Endothelial cell of umbilical vein (primary cell): ENCODE data around the gene CD2BP2. TPM values are rescaled to one million over a fixed set of nuclear protein-coding genes. Genes with fewer than 3 reads are reported as not detected.

Experiments
- BruUV-seq: library from RNA; stranded (reverse); fragments of 400-500 nt; replicated peaks from 2 replicates; lab custom pipeline; 2021; lab: Mats Ljungman, UMichigan
- CTCF ChIA-PET: fragments of 300-600, 350-600 bp; sonication (Branson Sonifier 250); formaldehyde crosslinking; loops from one replicate; lab custom pipeline; 2021; ENCODE audit warnings: antibody characterized with exemption, inconsistent platforms; lab: Charles Lee
- POLR2A ChIA-PET: fragments of 300-600, 350-600 bp; sonication (Branson Sonifier 250); formaldehyde crosslinking; loops from one replicate; lab custom pipeline; 2021; ENCODE audit warnings: antibody characterized with exemption, inconsistent platforms; lab: Charles Lee
- DNase-seq: peaks from one replicate; pipeline ENCODE4 v3.0.0-alpha.2; 2011; ENCODE audit warnings: low read depth, low spot score
- FAIRE-seq: peaks from 2 replicates; lab custom pipeline; 2011; peaks lifted over from hg19 to GRCh38; lab: Jason Lieb, UNC
- H2AFZ ChIP-seq: 2 replicates; pipeline ENCODE4 v1.6.0; 2012; ENCODE audit warnings: low read depth, low read length, control low read depth, inconsistent platforms
- H3K27ac ChIP-seq: 2 replicates; pipeline ENCODE4 v1.5.1; 2011; ENCODE audit warnings: low read depth, mild to moderate bottlenecking, control low read depth, low read length, moderate library complexity; ENCODE audit not compliant: insufficient read depth
- H3K27me3 ChIP-seq, 2 experiments: 2 replicates each; pipeline versions ENCODE4 v1.6.0 to v1.6.1; 2011; ENCODE audit warnings: low read length in 2 of 2, mixed read lengths in 1 of 2; ENCODE audit not compliant: control insufficient read depth in 2 of 2, insufficient read depth in 2 of 2
- H3K36me3 ChIP-seq, 2 experiments: 2 replicates in 1 of 2; 3 replicates in 1 of 2; pipeline ENCODE4 v1.5.1; 2011; ENCODE audit warnings: low read length in 2 of 2, mild to moderate bottlenecking in 1 of 2, moderate library complexity in 1 of 2; ENCODE audit not compliant: control insufficient read depth in 2 of 2, insufficient read depth in 2 of 2; ENCODE audit errors: extremely low read depth in 1 of 2
- H3K4me1 ChIP-seq: 3 replicates; pipeline ENCODE4 v1.5.1; 2011; ENCODE audit warnings: mild to moderate bottlenecking, low read length; ENCODE audit not compliant: control insufficient read depth, insufficient read depth; ENCODE audit errors: extremely low read depth
- H3K4me2 ChIP-seq: 2 replicates; pipeline ENCODE4 v1.6.1; 2011; ENCODE audit warnings: low read length, control low read depth, mixed read lengths; ENCODE audit not compliant: insufficient read depth
- H3K4me3 ChIP-seq, 3 experiments: fragments of 200-600 bp in 1 of 3; sonication (generic), shearing (Covaris generic) in 1 of 3; replicated peaks in 1 of 3; 2 replicates each; pipeline ENCODE4 v1.5.1; 2011 to 2016; ENCODE audit warnings: control low read depth in 3 of 3, low read length in 3 of 3, mild to moderate bottlenecking in 2 of 3, inconsistent platforms in 1 of 3, low read depth in 1 of 3, moderate library complexity in 1 of 3; ENCODE audit not compliant: insufficient read depth in 1 of 3
- H3K79me2 ChIP-seq: 2 replicates; pipeline ENCODE4 v1.6.0; 2012; ENCODE audit warnings: low read length, inconsistent platforms; ENCODE audit not compliant: control insufficient read depth, insufficient read depth
- H3K9ac ChIP-seq: replicated peaks from 2 replicates; pipeline ENCODE3; 2011; ENCODE audit warnings: low read length, control low read depth; ENCODE audit not compliant: insufficient read depth; ENCODE audit errors: extremely low read depth
- H3K9me1 ChIP-seq: replicated peaks from 3 replicates; pipeline ENCODE4 v1.6.0; 2011; ENCODE audit warnings: mild to moderate bottlenecking, low read length; ENCODE audit not compliant: control insufficient read depth, insufficient read depth; ENCODE audit errors: extremely low read depth
- H3K9me3 ChIP-seq: replicated peaks from 2 replicates; pipeline ENCODE4 v1.5.1; 2012; ENCODE audit warnings: low read length, inconsistent platforms; ENCODE audit not compliant: control insufficient read depth, insufficient read depth
- H4K20me1 ChIP-seq: replicated peaks from 2 replicates; pipeline ENCODE3; 2011; ENCODE audit warnings: mild to moderate bottlenecking, low read length; ENCODE audit not compliant: control insufficient read depth, insufficient read depth; ENCODE audit errors: extremely low read depth
- CTCF ChIP-seq, 2 donors: IDR thresholded peaks; 1 replicate in 1 of 2; 2 replicates in 1 of 2; pipeline ENCODE4 v1.5.1; 2011; ENCODE audit warnings: low read length in 2 of 2, mild to moderate bottlenecking in 2 of 2, moderate library complexity in 2 of 2, control low read depth in 1 of 2, inconsistent platforms in 1 of 2, low read depth in 1 of 2; ENCODE audit not compliant: insufficient read depth in 1 of 2; ENCODE audit errors: extremely low read depth in 1 of 2
- FOS ChIP-seq: IDR thresholded peaks from 2 replicates; pipeline ENCODE4 v1.6.1; 2011; ENCODE audit warnings: mild to moderate bottlenecking, low read length, moderate library complexity, borderline replicate concordance; ENCODE audit not compliant: insufficient read depth
- MYC ChIP-seq: IDR thresholded peaks from one replicate; pipeline ENCODE4 v1.6.1; 2011; ENCODE audit warnings: mild to moderate bottlenecking, low read depth, low read length
- POLR2A ChIP-seq: IDR thresholded peaks from 2 replicates; pipeline ENCODE4 v1.6.1; 2012; ENCODE audit warnings: low read depth, mild to moderate bottlenecking, control low read depth, low read length
- POLR2AphosphoS5 ChIP-seq: IDR thresholded peaks from 2 replicates; pipeline ENCODE4 v1.6.1; 2012; ENCODE audit warnings: low read depth, mild to moderate bottlenecking, control low read depth, low read length, moderate library complexity; ENCODE audit not compliant: insufficient read depth
- dilution Hi-C: fragments of 300-500 bp; cut with MboI; formaldehyde crosslinking; loops from one replicate; pipeline ENCODE4 v1.15.0; 2019; ENCODE audit warnings: low sequenced_read_pairs; ENCODE audit not compliant: extremely low pct_ligation_motif_present
- intact Hi-C: fragments of 100-400 bp; cut with micrococcal nuclease; formaldehyde crosslinking; loops from one replicate; pipeline ENCODE4 v1.10.0; 2022
- polyA plus RNA-seq, 4 experiments: library from polyadenylated mRNA; depleted of rRNA in 3 of 4; stranded (reverse) in 3 of 4; unstranded in 1 of 4; fragments of >200 nt; gene quantifications; 2 replicates each; pipeline versions ENCODE4 v1.2.1 to v1.2.3, GENCODE V29; 2011 to 2012; ENCODE audit warnings: missing spikeins in 1 of 4
- total RNA-seq: library from RNA; stranded (reverse); gene quantifications from 2 replicates; pipeline ENCODE4 v1.2.3, GENCODE V29; 2021

CD2BP2 gene
- total and polyA plus RNA-seq, 2 donors (not counting 3 experiments of a cell fraction or from before 2014, with no cell fraction given): 47.2 to 75.7 TPM

- ChIA-PET POLR2A (no interaction called here), CTCF (interaction anchor here (1.3 kb wide), 1 partner anchor 14 kb away, joined by 3 read pairs; no protein-coding TSS in a partner anchor)
- dilution Hi-C loops (no loop called here), intact Hi-C loops (no loop called here)
- no peak overlapping the region for H3K9ac ChIP-seq
- FAIRE-seq (no peak), DNase-seq (no peak)
- no TSS peak for BruUV-seq
- H3K4me3 ChIP-seq: no peak overlapping the region
- H3K27ac ChIP-seq: no peak overlapping the region
- H3K36me3 ChIP-seq: no peaks in the 10 kb centered on the region
- no peaks in the 10 kb centered on the region for H3K79me2 ChIP-seq
- H4K20me1 ChIP-seq: no peaks in the 10 kb centered on the region
- H3K9me3 ChIP-seq: no peaks in the 10 kb centered on the region
- no peak overlapping the region for H3K4me2 ChIP-seq
- H3K9me1 ChIP-seq: no peaks in the 10 kb centered on the region
- H2AFZ ChIP-seq: no peak overlapping the region
- H3K4me1 ChIP-seq: peaks cover 12% of the 10 kb centered on the region
- TF ChIP-seq POLR2AphosphoS5: no peak
- TF ChIP-seq FOS: no peak
- TF ChIP-seq MYC: no peak
- no peak for TF ChIP-seq POLR2A
- TF ChIP-seq CTCF (IDR thresholded peaks at IDR 0.05; ENCODE audit: extremely low read depth in 1 of 2, insufficient read depth in 1 of 2, low read depth in 1 of 2, low read length in 2 of 2): no peak
- no peaks in the 10 kb centered on the region for H3K27me3 ChIP-seq
Measured at GRCh38 chr16:30381291-30382041, 26.4 kb upstream of the CD2BP2 start.
